ENCODE measurements around the gene NTHL1. TPM values are rescaled to one million over a fixed set of nuclear protein-coding genes. Genes with fewer than 3 reads are reported as not detected.
A peak's percentile ranks its signal among the peaks of the same experiment; 100 is the strongest.

The NTHL1 gene
- total RNA-seq, 2 donors from 2014 or later = 43.2 to 46.1 TPM

DNA sequence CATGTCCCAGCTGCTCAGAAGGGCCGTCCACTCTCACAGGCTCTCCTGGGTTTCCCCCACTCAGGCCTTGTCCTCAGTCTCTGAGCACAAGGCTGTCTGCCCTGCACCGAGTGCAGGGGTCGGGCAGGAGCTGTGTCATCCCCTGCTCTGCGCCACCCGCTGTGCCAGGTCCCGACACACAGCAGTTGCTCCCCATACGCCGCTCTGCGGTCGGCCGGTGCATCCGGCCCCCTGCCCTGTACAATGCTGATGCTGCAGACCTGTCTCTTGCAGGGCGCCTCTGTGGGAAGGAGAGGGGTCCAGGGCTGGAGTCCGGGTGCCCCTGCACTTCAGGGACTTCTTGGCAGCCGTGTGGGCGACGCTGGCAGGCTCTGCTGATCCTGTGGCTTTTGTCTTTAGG, 6.3 kb upstream of the NTHL1 start:
- Histone ChIP-seq H3K9ac (ENCODE audit: extremely low read depth, low read length, poor library complexity, severe bottlenecking) (no peak overlapping the region), H3K27ac (ENCODE audit: low read depth, low read length) (no peak overlapping the region), H3K4me3 (ENCODE audit: low read length) (no peak overlapping the region), H3K9me3 (ENCODE audit: control insufficient read depth, low read length) (no peaks in the 10 kb centered on the region), H3K27me3 (ENCODE audit: control insufficient read depth, insufficient read depth, low read length, poor library complexity, severe bottlenecking) (no peaks in the 10 kb centered on the region), H3K4me1 (ENCODE audit: control insufficient read depth, insufficient read depth, low read length) (no peaks in the 10 kb centered on the region), H3K36me3 (ENCODE audit: control insufficient read depth, insufficient read depth, low read length) (peaks cover 15% of the 10 kb centered on the region)
- Mint-ChIP-seq H3K4me1 (peaks cover 4% of the 10 kb centered on the region), H3K36me3 (ENCODE audit: low read depth) (peaks cover 30% of the 10 kb centered on the region), H3K4me3 (no peak overlapping the region), H3K27me3 (ENCODE audit: insufficient read depth) (no peaks in the 10 kb centered on the region), H3K9me3 (no peaks in the 10 kb centered on the region), H3K27ac (no peak overlapping the region)
- TF ChIP-seq, protein P1, sequence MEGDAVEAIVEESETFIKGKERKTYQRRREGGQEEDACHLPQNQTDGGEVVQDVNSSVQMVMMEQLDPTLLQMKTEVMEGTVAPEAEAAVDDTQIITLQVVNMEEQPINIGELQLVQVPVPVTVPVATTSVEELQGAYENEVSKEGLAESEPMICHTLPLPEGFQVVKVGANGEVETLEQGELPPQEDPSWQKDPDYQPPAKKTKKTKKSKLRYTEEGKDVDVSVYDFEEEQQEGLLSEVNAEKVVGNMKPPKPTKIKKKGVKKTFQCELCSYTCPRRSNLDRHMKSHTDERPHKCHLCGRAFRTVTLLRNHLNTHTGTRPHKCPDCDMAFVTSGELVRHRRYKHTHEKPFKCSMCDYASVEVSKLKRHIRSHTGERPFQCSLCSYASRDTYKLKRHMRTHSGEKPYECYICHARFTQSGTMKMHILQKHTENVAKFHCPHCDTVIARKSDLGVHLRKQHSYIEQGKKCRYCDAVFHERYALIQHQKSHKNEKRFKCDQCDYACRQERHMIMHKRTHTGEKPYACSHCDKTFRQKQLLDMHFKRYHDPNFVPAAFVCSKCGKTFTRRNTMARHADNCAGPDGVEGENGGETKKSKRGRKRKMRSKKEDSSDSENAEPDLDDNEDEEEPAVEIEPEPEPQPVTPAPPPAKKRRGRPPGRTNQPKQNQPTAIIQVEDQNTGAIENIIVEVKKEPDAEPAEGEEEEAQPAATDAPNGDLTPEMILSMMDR (conservative IDR thresholded peaks at IDR 0.05) = no peak
- WGBS, 2 experiments (ENCODE audit: insufficient coverage in 1 of 2, insufficient read length in 1 of 2) = 94 to 98% methylated on average over 16 to 17 of the region's 17 CpGs
- DNase-seq = no peak

DNA sequence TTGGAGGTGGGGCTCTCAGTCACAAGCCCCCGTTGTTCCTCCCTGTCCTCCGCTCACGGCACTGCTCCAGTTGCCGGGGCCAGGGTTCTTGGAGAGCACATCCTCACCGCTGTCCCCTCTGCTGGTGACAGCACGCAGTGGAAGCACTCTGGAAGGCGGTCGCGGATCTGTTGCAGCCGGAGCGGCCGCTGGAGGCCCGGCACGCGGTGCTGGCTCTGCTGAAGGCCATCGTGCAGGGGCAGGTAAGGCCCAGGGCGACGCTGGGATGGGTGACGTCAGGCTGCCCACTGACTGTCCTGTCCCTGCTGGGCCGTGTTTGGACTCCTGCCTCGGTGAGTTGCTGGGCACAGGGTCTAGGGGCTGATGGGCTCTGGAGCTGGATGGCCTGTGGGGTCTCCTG, 5.6 kb upstream of the NTHL1 start:
- no peaks in the 10 kb centered on the region for H3K9me3 Mint-ChIP-seq
- 94 to 100% methylated on average over 7 to 21 of the region's 21 CpGs for WGBS, 2 experiments (ENCODE audit: insufficient coverage in 1 of 2, insufficient read length in 1 of 2)
- Histone ChIP-seq H3K4me3 (ENCODE audit: low read length) (no peak overlapping the region), H3K27me3 (ENCODE audit: control insufficient read depth, insufficient read depth, low read length, poor library complexity, severe bottlenecking) (no peaks in the 10 kb centered on the region), H3K9me3 (ENCODE audit: control insufficient read depth, low read length) (no peaks in the 10 kb centered on the region), H3K9ac (ENCODE audit: extremely low read depth, low read length, poor library complexity, severe bottlenecking) (no peak overlapping the region), H3K4me1 (ENCODE audit: control insufficient read depth, insufficient read depth, low read length) (no peaks in the 10 kb centered on the region), H3K36me3 (ENCODE audit: control insufficient read depth, insufficient read depth, low read length) (peaks cover 15% of the 10 kb centered on the region), H3K27ac (ENCODE audit: low read depth, low read length) (no peak overlapping the region)
- H3K36me3 Mint-ChIP-seq (ENCODE audit: low read depth) = peaks cover 30% of the 10 kb centered on the region
- H3K27ac Mint-ChIP-seq = no peak overlapping the region
- H3K27me3 Mint-ChIP-seq (ENCODE audit: insufficient read depth) = no peaks in the 10 kb centered on the region
- H3K4me1 Mint-ChIP-seq = peaks cover 8% of the 10 kb centered on the region
- H3K4me3 Mint-ChIP-seq = no peak overlapping the region
- TF ChIP-seq, protein P1 (conservative IDR thresholded peaks at IDR 0.05) = no peak
- DNase-seq = no peak

- WGBS, 2 experiments (ENCODE audit: insufficient coverage in 1 of 2, insufficient read length in 1 of 2) = 2% methylated on average over 24 to 30 of the region's 30 CpGs
- no peak overlapping the region for H3K27ac ChIP-seq (ENCODE audit: low read depth, low read length)
These were observed 496 bp upstream of the NTHL1 start for GRCh38 chr16:2048116-2048543.

More at GRCh38 chr16:2048116-2048543, 496 bp upstream of the NTHL1 start:
- H3K27me3 Mint-ChIP-seq (ENCODE audit: insufficient read depth) = no peaks in the 10 kb centered on the region
- peak overlapping the region; percentile 55 for H3K27ac Mint-ChIP-seq
- H3K9me3 ChIP-seq (ENCODE audit: control insufficient read depth, low read length) = no peaks in the 10 kb centered on the region
- H3K4me3 Mint-ChIP-seq = peak overlapping the region; percentile 85
- H3K36me3 ChIP-seq (ENCODE audit: control insufficient read depth, insufficient read depth, low read length) = peaks cover 15% of the 10 kb centered on the region
- H3K36me3 Mint-ChIP-seq (ENCODE audit: low read depth) = peaks cover 23% of the 10 kb centered on the region
- H3K9ac ChIP-seq (ENCODE audit: extremely low read depth, low read length, poor library complexity, severe bottlenecking) = peak overlapping the region; percentile 11
- H3K4me1 Mint-ChIP-seq = peaks cover 11% of the 10 kb centered on the region
- H3K4me1 ChIP-seq (ENCODE audit: control insufficient read depth, insufficient read depth, low read length) = no peaks in the 10 kb centered on the region
- no peaks in the 10 kb centered on the region for H3K27me3 ChIP-seq (ENCODE audit: control insufficient read depth, insufficient read depth, low read length, poor library complexity, severe bottlenecking)
- H3K9me3 Mint-ChIP-seq = no peaks in the 10 kb centered on the region
- TF ChIP-seq, protein P1 (conservative IDR thresholded peaks at IDR 0.05) = no peak
- DNase-seq = no peak
- H3K4me3 ChIP-seq (ENCODE audit: low read length) = peak overlapping the region; percentile 87

All from endodermal cell (in vitro differentiated cells).